A673 (cell line): ENCODE measurements around the gene ELFN1. TPM values are rescaled to one million over a fixed set of nuclear protein-coding genes. Genes with fewer than 3 reads are reported as not detected.

Source experiments
- BruUV-seq: library from RNA; stranded (reverse); fragments of 400-500 nt; replicated peaks from 2 replicates; lab custom pipeline; 2021; lab: Mats Ljungman, UMichigan
- CTCF ChIA-PET: fragments of 300-600 bp; sonication (Branson Sonifier 250); formaldehyde crosslinking; loops from one replicate; lab custom pipeline; 2022; ENCODE audit warnings: antibody characterized with exemption; lab: Charles Lee
- POLR2A ChIA-PET: fragments of 300-600 bp; sonication (Branson Sonifier 250); formaldehyde crosslinking; loops from one replicate; lab custom pipeline; 2022; ENCODE audit warnings: antibody characterized with exemption; ENCODE audit not compliant: low non-redundant PET; lab: Charles Lee
- DNase-seq: peaks from one replicate; pipeline ENCODE4 v3.0.0-alpha.2; 2015; ENCODE audit warnings: low spot score
- H3K27ac ChIP-seq: fragments of 200-600 bp; sonication (generic); 2 replicates; pipeline ENCODE4 v1.5.1; 2016; ENCODE audit warnings: mixed run types, low read depth, mild to moderate bottlenecking, mixed read lengths, antibody characterized with exemption, low read length; ENCODE audit not compliant: poor library complexity, severe bottlenecking
- H3K27me3 ChIP-seq: fragments of 200-600 bp; sonication (generic); replicated peaks from 2 replicates; pipeline ENCODE4 v1.6.1; 2017; ENCODE audit warnings: mixed run types, low read depth, mild to moderate bottlenecking, mixed read lengths, antibody characterized with exemption, low read length; ENCODE audit not compliant: insufficient read depth, poor library complexity
- H3K36me3 ChIP-seq: fragments of 200-600 bp; sonication (generic); 2 replicates; pipeline ENCODE4 v1.6.1; 2016; ENCODE audit warnings: mixed run types, mild to moderate bottlenecking, mixed read lengths, antibody characterized with exemption, low read length; ENCODE audit not compliant: insufficient read depth, poor library complexity, severe bottlenecking
- H3K4me1 ChIP-seq: fragments of 200-600 bp; sonication (generic); 2 replicates; pipeline ENCODE4 v1.6.1; 2017; ENCODE audit warnings: mixed run types, mild to moderate bottlenecking, mixed read lengths, antibody characterized with exemption, low read length; ENCODE audit not compliant: insufficient read depth, poor library complexity, severe bottlenecking
- H3K4me3 ChIP-seq: fragments of 200-600 bp; sonication (generic); 2 replicates; pipeline ENCODE4 v1.5.1; 2016; ENCODE audit warnings: low read depth, mixed run types, mild to moderate bottlenecking, mixed read lengths, low read length; ENCODE audit not compliant: poor library complexity, severe bottlenecking
- H3K9me3 ChIP-seq: fragments of 200-600 bp; sonication (generic); 2 replicates; pipeline ENCODE4 v1.6.1; 2016; ENCODE audit warnings: mixed run types, low read depth, mild to moderate bottlenecking, mixed read lengths, antibody characterized with exemption, low read length; ENCODE audit not compliant: poor library complexity, severe bottlenecking
- CTCF ChIP-seq: fragments of 300-800, 200-600 bp; sonication (generic); conservative IDR thresholded peaks from 2 replicates; pipeline ENCODE4 v1.5.1; 2017; ENCODE audit warnings: low read depth, mild to moderate bottlenecking, antibody characterized with exemption, low read length, moderate library complexity, mixed read lengths
- EZH2 ChIP-seq: fragments of 200-600 bp; sonication (generic); IDR thresholded peaks from 2 replicates; pipeline ENCODE4 v1.6.1; 2017; ENCODE audit warnings: borderline replicate concordance, low read depth, mild to moderate bottlenecking, mixed read lengths, antibody characterized with exemption, low read length; ENCODE audit not compliant: poor library complexity, severe bottlenecking
- intact Hi-C: fragments of 100-400 bp; cut with micrococcal nuclease; formaldehyde crosslinking; loops from one replicate; pipeline ENCODE4 v1.10.0; 2022; ENCODE audit not compliant: unreplicated experiment
- total RNA-seq: library from RNA; stranded (reverse); gene quantifications from 2 replicates; pipeline ENCODE4 v1.2.3, GENCODE V29; 2021

The ELFN1 gene
- total RNA-seq, 1 experiment from 2014 or later, result not detected

GRCh38 chr7:1661461-1661860 lies 8.6 kb upstream of the ELFN1 start:
- Histone ChIP-seq H3K27me3 (peaks cover 27% of the 10 kb centered on the region), H3K4me1 (peaks cover 6% of the 10 kb centered on the region), H3K27ac (no peak overlapping the region), H3K9me3 (no peaks in the 10 kb centered on the region), H3K36me3 (no peaks in the 10 kb centered on the region), H3K4me3 (no peak overlapping the region)
- ChIA-PET CTCF (no interaction called here), POLR2A (no interaction called here)
- intact Hi-C loops, result loop anchor here (10.0 kb wide), 2 partner anchors 543 to 693 kb away; partner anchors contain the start of gene EIF3B
- TF ChIP-seq CTCF (no peak), EZH2 (no peak)
- no TSS peak for BruUV-seq
- no peak for DNase-seq

- intact Hi-C loops, result loop anchor here (10.0 kb wide), 2 partner anchors 543 to 693 kb away; partner anchors contain the start of gene EIF3B
- DNase-seq, result no peak
Observed at GRCh38 chr7:1662101-1662500, 8.0 kb upstream of the ELFN1 start.

GRCh38 chr7:1662767-1663166 lies 7.3 kb upstream of the ELFN1 start:
- no peaks in the 10 kb centered on the region for H3K36me3 ChIP-seq
- intact Hi-C loops, result loop anchor here (10.0 kb wide), 2 partner anchors 542 to 692 kb away; partner anchors contain the start of gene EIF3B
- DNase-seq, result no peak
- no TSS peak for BruUV-seq
- peaks cover 14% of the 10 kb centered on the region for H3K4me1 ChIP-seq
- TF ChIP-seq CTCF (no peak), EZH2 (no peak)
- peaks cover 40% of the 10 kb centered on the region for H3K27me3 ChIP-seq
- no peak overlapping the region for H3K4me3 ChIP-seq
- ChIA-PET POLR2A (no interaction called here), CTCF (no interaction called here)
- H3K27ac ChIP-seq, result no peak overlapping the region
- H3K9me3 ChIP-seq, result no peaks in the 10 kb centered on the region

More at GRCh38 chr7:1662101-1662500, 8.0 kb upstream of the ELFN1 start:
- H3K36me3 ChIP-seq, result no peaks in the 10 kb centered on the region
- H3K9me3 ChIP-seq, result no peaks in the 10 kb centered on the region
- CTCF ChIA-PET, result no interaction called here
- H3K4me3 ChIP-seq, result no peak overlapping the region
- TF ChIP-seq CTCF, result no peak
- TF ChIP-seq EZH2, result no peak
- H3K27me3 ChIP-seq, result peaks cover 33% of the 10 kb centered on the region
- POLR2A ChIA-PET, result no interaction called here
- BruUV-seq, result no TSS peak
- H3K4me1 ChIP-seq, result peaks cover 12% of the 10 kb centered on the region
- H3K27ac ChIP-seq, result no peak overlapping the region
